HG03060 (cell line): ENCODE measurements around the gene NAA35.
"Not testable (repeated sequence)": the region's sequence is repeated elsewhere in the genome, so short reads cannot be mapped to it uniquely, and the experiment has no call there.

Experiments used
- ATAC-seq: cut with Tn5 transposase; IDR thresholded peaks from one replicate; pipeline ENCODE4 v1.9.1; 2021; ENCODE audit warnings: low read depth, moderate number of reproducible peaks; ENCODE audit not compliant: unreplicated experiment

Gene NAA35

GRCh38 chr9:85943757-85944430, 2.9 kb downstream of the NAA35 start:
- no peak for ATAC-seq

- no peak for ATAC-seq
These were observed 3.7 kb downstream of the NAA35 start for GRCh38 chr9:85944672-85945071.

- no peak for ATAC-seq
These were observed 8.8 kb downstream of the NAA35 start for GRCh38 chr9:85949586-85950335.

GRCh38 chr9:85959955-85960354, 19.0 kb downstream of the NAA35 start:
- no peak for ATAC-seq

- ATAC-seq: no peak
These were observed 19.7 kb downstream of the NAA35 start for GRCh38 chr9:85960688-85961093.

GRCh38 chr9:85964526-85964925, 23.6 kb downstream of the NAA35 start:
- no peak for ATAC-seq

- ATAC-seq: no peak
These were observed 24.0 kb downstream of the NAA35 start for GRCh38 chr9:85964949-85965348.

- ATAC-seq: no peak
These were observed 28.8 kb downstream of the NAA35 start for GRCh38 chr9:85969727-85970126.

- no peak for ATAC-seq
These were observed 30.8 kb downstream of the NAA35 start for GRCh38 chr9:85971731-85972130.

- ATAC-seq: no peak
These were observed 32.3 kb downstream of the NAA35 start for GRCh38 chr9:85973238-85973637.

GRCh38 chr9:85974055-85974547, 33.2 kb downstream of the NAA35 start:
- ATAC-seq: not testable (repeated sequence)

GRCh38 chr9:85978496-85978895, 37.5 kb downstream of the NAA35 start:
- no peak for ATAC-seq

- no peak for ATAC-seq
These were observed 40.4 kb downstream of the NAA35 start for GRCh38 chr9:85981369-85981768.

GRCh38 chr9:85984457-85984856, 43.5 kb downstream of the NAA35 start:
- no peak for ATAC-seq

GRCh38 chr9:85987236-85987635, 46.3 kb downstream of the NAA35 start:
- ATAC-seq: no peak

- ATAC-seq: no peak
These were observed 53.2 kb downstream of the NAA35 start for GRCh38 chr9:85994191-85994590.

- ATAC-seq: no peak
These were observed 54.2 kb downstream of the NAA35 start for GRCh38 chr9:85995097-85995496.

GRCh38 chr9:85995599-85995998, 54.7 kb downstream of the NAA35 start:
- ATAC-seq: no peak

GRCh38 chr9:86005253-86005775, 64.4 kb downstream of the NAA35 start:
- ATAC-seq: no peak

- no peak for ATAC-seq
These were observed 68.2 kb downstream of the NAA35 start for GRCh38 chr9:86009133-86009532.

GRCh38 chr9:86020731-86021130, 79.8 kb downstream of the NAA35 start:
- ATAC-seq: no peak

GRCh38 chr9:86021166-86021565, 80.2 kb downstream of the NAA35 start:
- ATAC-seq: no peak
